GM19468 (cell line): ENCODE results near the gene SRBD1.

Experiments used
- ATAC-seq: cut with Tn5 transposase; IDR thresholded peaks from one replicate; pipeline ENCODE4 v1.9.1; 2021; ENCODE audit warnings: mild to moderate bottlenecking, moderate library complexity, moderate number of reproducible peaks; ENCODE audit not compliant: unreplicated experiment; ENCODE audit errors: extremely low read depth

Gene SRBD1

GRCh38 chr2:45637440-45637839 is 26.4 kb upstream of the SRBD1 start:
- no peak for ATAC-seq

- ATAC-seq: no peak
Measured at GRCh38 chr2:45636008-45636407, 24.9 kb upstream of the SRBD1 start.

GRCh38 chr2:45634223-45634622 is 23.2 kb upstream of the SRBD1 start:
- no peak for ATAC-seq

- ATAC-seq: no peak
Measured at GRCh38 chr2:45631955-45632354, 20.9 kb upstream of the SRBD1 start.

GRCh38 chr2:45631319-45631718 is 20.3 kb upstream of the SRBD1 start:
- no peak for ATAC-seq

GRCh38 chr2:45629971-45630370 is 18.9 kb upstream of the SRBD1 start:
- ATAC-seq: no peak

GRCh38 chr2:45627911-45628310 is 16.8 kb upstream of the SRBD1 start:
- ATAC-seq: no peak

GRCh38 chr2:45626387-45627221 is 15.5 kb upstream of the SRBD1 start:
- no peak for ATAC-seq

- ATAC-seq: no peak
Measured at GRCh38 chr2:45625824-45626223, 14.8 kb upstream of the SRBD1 start.

- ATAC-seq: no peak
Measured at GRCh38 chr2:45623098-45623497, 12.0 kb upstream of the SRBD1 start.

- no peak for ATAC-seq
Measured at GRCh38 chr2:45622336-45623075, 11.4 kb upstream of the SRBD1 start.

- no peak for ATAC-seq
Measured at GRCh38 chr2:45617496-45617895, 6.4 kb upstream of the SRBD1 start.

GRCh38 chr2:45616658-45617411 is 5.8 kb upstream of the SRBD1 start:
- ATAC-seq: no peak

GRCh38 chr2:45614871-45615415 is 3.9 kb upstream of the SRBD1 start:
- no peak for ATAC-seq

- no peak for ATAC-seq
Measured at GRCh38 chr2:45614330-45614729, 3.3 kb upstream of the SRBD1 start.

- no peak for ATAC-seq
Measured at GRCh38 chr2:45612731-45613130, 1.7 kb upstream of the SRBD1 start.

- no peak for ATAC-seq
Measured at GRCh38 chr2:45612285-45612684, 1.2 kb upstream of the SRBD1 start.

- ATAC-seq: no peak
Measured at GRCh38 chr2:45610281-45611019, 617 bp downstream of the SRBD1 start.

- ATAC-seq: no peak
Measured at GRCh38 chr2:45607701-45608100, 3.4 kb downstream of the SRBD1 start.

GRCh38 chr2:45606796-45607195 is 4.3 kb downstream of the SRBD1 start:
- no peak for ATAC-seq
